Activated T-helper 1 cell treated with anti-CD3 and anti-CD28 coated beads, Interleukin-12 subunit alpha, Interleukin-12 subunit beta, Interleukin-2, Interleukin-4 antibody, amounts not matched to agents 30 ng/mL and 10 ng/mL and 1 ng/mL, durations not matched to agents 14 hours and 24 hours and 36 hours (primary cell): ENCODE results near the gene KCNMB2. TPM values are rescaled to one million over a fixed set of nuclear protein-coding genes. Genes with fewer than 3 reads are reported as not detected.

Source experiments
- DNase-seq: peaks from one replicate; pipeline ENCODE4 v3.0.0; 2021; ENCODE audit warnings: low spot score
- H3K27ac Mint-ChIP-seq: one replicate; pipeline ENCODE4 v1.8.0; 2021; ENCODE audit warnings: mild to moderate bottlenecking, mixed read lengths
- H3K27me3 Mint-ChIP-seq: one replicate; pipeline ENCODE4 v1.8.0; 2022; ENCODE audit warnings: mild to moderate bottlenecking, moderate library complexity, mixed read lengths; ENCODE audit not compliant: insufficient read depth
- H3K36me3 Mint-ChIP-seq: one replicate; pipeline ENCODE4 v1.8.0; 2021; ENCODE audit warnings: low read depth, mixed read lengths
- H3K4me1 Mint-ChIP-seq: one replicate; pipeline ENCODE4 v1.8.0; 2021; ENCODE audit warnings: low read depth, mixed read lengths
- H3K4me3 Mint-ChIP-seq: one replicate; pipeline ENCODE4 v1.8.0; 2021; ENCODE audit warnings: mild to moderate bottlenecking, moderate library complexity, mixed read lengths
- H3K9me3 Mint-ChIP-seq: one replicate; pipeline ENCODE4 v1.8.0; 2021; ENCODE audit warnings: mixed read lengths
- intact Hi-C: fragments of 100-400 bp; cut with micrococcal nuclease; formaldehyde crosslinking; loops from one replicate; pipeline ENCODE4 v1.15.1; 2024
- total RNA-seq: library from RNA; stranded (reverse); gene quantifications from 2 replicates; pipeline ENCODE4 v1.2.3, GENCODE V29; 2022

Gene KCNMB2
- total RNA-seq, 1 donor from 2014 or later: not detected

DNA sequence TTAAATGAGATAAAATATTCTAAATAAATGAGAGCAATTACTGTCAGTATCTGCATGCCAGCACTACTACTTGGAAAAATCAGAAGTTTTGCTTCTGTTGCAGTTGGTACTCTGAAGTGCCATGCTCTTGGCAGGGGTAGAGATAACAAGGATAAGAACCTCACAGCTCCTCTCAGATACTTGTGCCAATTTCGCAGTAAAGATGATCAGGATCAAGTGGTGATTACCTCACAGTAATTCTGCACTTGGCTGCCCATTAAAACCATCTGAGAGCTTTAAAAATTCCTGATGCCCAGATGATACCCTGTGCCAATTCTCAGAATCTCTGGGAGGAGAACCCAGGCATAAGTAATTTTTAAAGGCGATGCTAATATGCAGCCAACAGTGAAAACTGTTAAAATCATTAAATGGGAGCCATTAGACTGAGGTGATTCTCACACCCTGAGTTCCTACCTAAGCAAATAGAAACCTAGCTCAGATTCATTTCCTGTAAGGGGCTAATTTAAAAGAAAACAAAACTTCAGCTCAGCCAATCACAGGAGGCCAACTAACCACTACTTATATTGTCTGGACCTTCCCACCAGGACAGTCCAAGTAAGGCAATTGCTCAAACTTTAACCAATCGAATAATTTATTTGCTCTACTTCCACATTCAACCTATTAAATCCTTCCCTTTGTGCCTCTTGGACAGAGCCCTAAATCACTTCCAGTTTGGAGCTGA lies 171.2 kb downstream of the KCNMB2 start:
- Mint-ChIP-seq H3K9me3 (no peaks in the 10 kb centered on the region), H3K27ac (no peak overlapping the region), H3K27me3 (no peaks in the 10 kb centered on the region), H3K4me1 (no peaks in the 10 kb centered on the region), H3K4me3 (no peak overlapping the region), H3K36me3 (no peaks in the 10 kb centered on the region)
- intact Hi-C loops: no loop called here
- DNase-seq: no peak

DNA sequence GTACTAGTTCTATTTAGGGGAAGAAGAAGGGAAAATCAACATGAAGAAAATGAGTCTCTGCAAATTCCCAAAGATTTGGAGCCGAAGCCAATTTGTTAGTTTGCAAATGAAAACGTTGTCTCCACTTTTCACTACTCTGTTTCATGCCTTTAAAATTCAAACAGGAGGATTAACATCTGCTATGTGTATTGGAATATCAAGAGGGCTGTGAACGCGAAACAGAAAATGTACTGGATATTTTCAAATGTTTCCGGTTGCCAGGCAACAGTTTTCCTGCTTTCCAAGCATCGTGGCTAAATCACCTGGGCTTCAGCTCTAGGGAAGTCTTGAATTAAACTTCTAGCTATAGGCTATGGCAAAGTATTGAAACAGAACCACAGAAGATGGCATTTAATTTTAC lies 172.8 kb downstream of the KCNMB2 start:
- intact Hi-C loops: no loop called here
- no peak overlapping the region for H3K27ac Mint-ChIP-seq
- H3K4me3 Mint-ChIP-seq: no peak overlapping the region
- H3K27me3 Mint-ChIP-seq: no peaks in the 10 kb centered on the region
- H3K36me3 Mint-ChIP-seq: no peaks in the 10 kb centered on the region
- H3K9me3 Mint-ChIP-seq: no peaks in the 10 kb centered on the region
- DNase-seq: no peak
- H3K4me1 Mint-ChIP-seq: no peaks in the 10 kb centered on the region

DNA sequence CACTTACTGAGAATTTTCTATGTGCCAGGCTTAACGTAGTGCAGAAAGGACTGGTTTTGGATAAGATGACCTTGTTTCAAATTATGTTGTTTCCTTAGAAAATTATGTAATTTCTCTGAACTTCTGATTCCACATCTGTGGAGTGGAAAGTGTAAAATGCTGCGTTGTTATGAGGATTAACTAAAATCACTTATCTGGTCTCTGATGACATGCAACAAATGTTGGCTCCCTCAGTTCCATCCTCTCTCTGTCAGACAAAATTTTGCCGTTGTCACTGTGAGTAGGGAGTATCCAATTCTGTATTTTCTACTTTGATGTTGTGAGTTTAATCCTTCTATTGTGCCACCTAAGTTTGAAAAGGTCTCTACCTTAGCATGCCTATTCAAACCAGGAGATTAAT lies 175.5 kb downstream of the KCNMB2 start:
- no peaks in the 10 kb centered on the region for H3K36me3 Mint-ChIP-seq
- no peak overlapping the region for H3K4me3 Mint-ChIP-seq
- H3K4me1 Mint-ChIP-seq: no peaks in the 10 kb centered on the region
- H3K27me3 Mint-ChIP-seq: no peaks in the 10 kb centered on the region
- no peaks in the 10 kb centered on the region for H3K9me3 Mint-ChIP-seq
- no peak for DNase-seq
- no peak overlapping the region for H3K27ac Mint-ChIP-seq
- intact Hi-C loops: no loop called here

DNA sequence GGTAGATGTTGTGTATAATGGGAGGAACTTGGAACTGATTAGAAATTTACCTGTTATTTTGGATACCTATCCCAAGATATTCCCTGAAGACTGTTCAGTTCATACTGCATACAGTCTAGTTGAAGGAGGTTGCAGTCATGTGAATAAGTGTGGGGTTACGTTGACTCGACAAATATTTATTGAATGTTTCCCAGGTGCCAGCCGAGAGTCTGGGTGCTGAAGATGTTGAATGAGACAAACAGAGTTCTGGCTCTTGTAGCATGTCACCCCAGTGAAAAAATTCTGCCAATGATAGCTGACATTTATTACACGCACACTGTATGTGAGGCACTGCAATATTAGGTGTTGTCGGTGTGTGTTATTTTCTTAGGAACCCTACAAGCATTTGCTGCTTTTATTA lies 176.0 kb downstream of the KCNMB2 start:
- Mint-ChIP-seq H3K4me3 (no peak overlapping the region), H3K9me3 (no peaks in the 10 kb centered on the region), H3K4me1 (no peaks in the 10 kb centered on the region), H3K27me3 (no peaks in the 10 kb centered on the region), H3K36me3 (no peaks in the 10 kb centered on the region), H3K27ac (no peak overlapping the region)
- intact Hi-C loops: no loop called here
- no peak for DNase-seq

DNA sequence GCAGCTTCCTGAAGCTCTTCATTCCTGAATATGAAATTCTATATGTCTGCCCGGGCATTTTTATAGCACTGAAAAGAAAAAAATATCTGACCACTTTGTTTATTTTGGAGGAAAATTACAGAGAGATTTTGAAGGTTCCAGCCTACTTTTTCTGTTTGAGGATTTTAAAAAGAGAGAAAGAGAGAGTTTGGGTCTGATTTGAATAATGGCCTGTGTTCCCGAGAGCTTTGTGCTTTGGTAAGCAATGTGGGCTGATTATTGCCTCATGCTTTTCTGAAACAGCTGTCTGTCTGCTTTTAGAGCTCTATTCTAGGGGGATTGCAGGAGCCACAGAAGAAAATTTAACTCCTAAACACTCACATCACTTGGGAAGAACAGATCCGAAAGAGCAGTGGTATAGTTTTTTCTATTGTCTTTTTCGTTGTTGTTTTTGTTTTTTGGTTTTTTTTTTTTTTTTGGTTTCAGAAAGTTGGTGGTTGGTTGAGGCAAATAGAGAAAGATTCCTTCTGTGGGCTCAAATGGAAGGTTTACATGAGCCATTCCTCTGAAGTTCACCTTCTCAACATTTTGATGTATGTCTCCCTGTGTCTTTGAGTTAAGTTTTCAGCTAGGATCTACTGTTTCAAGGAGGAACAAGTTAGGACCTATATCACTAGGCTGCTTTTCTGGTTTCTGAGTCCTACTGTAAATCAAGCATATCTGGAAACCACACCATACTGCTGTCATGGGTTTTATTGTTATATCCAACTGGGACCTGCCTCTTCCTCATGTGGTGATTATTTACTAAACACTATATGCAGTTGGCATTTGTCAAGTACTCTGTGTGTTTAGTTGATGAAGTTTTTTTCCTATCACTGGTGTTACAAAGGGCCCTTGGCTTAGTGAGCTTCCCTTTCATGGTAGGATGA lies 178.9 kb downstream of the KCNMB2 start:
- Mint-ChIP-seq H3K9me3 (no peaks in the 10 kb centered on the region), H3K27ac (no peak overlapping the region), H3K27me3 (no peaks in the 10 kb centered on the region), H3K4me3 (no peak overlapping the region), H3K36me3 (no peaks in the 10 kb centered on the region), H3K4me1 (no peaks in the 10 kb centered on the region)
- DNase-seq: no peak
- intact Hi-C loops: no loop called here

DNA sequence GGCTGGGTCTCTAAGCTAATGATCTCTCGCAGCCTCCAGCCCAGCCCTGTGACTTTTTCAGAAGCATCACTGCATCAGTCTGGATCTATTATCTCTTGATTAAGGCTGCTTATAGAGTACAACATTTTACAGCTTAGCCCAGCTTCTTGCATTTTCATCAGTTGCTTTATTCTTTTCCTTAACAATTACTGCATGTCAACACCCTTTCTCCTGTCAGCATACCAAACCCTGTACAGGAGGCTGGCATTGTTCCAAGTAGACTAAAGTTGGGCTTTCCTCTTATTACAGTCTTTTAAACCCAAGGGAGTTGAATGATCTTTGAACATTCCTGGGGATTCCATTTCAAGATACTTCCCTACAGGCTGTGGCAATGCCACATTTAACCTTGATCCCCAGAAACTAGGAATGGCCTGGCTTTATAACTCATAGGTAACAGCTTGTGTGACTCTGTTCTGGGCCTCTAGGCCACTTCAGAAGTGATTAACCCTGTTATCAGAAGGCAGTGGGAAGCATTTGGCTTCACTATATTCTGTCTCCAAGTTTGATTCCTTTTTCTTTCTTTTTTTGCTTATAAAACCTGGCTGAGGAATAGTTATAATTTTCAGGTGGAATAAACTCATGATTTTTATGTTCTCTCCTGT lies 182.9 kb downstream of the KCNMB2 start:
- intact Hi-C loops: no loop called here
- H3K36me3 Mint-ChIP-seq: no peaks in the 10 kb centered on the region
- no peaks in the 10 kb centered on the region for H3K9me3 Mint-ChIP-seq
- DNase-seq: no peak
- no peaks in the 10 kb centered on the region for H3K27me3 Mint-ChIP-seq
- H3K27ac Mint-ChIP-seq: no peak overlapping the region
- H3K4me1 Mint-ChIP-seq: no peaks in the 10 kb centered on the region
- H3K4me3 Mint-ChIP-seq: no peak overlapping the region

DNA sequence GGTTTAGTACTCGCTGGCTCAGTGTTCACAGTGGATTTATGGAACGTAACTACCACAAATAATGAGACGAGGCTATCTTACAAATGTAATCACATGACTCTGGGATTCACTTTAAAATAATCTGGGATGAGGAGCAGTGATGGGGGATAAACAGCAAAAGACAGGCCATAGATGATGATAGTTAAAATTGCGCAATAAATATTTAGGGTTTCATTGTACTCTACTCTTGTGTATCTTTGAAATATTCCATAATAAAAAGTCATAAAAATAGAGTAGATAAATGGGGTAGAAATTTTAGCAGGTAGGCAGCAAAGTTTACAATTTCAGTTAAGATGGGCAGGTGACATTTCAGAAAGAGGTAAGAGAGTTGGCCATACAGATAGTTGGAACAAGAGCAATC lies 196.6 kb downstream of the KCNMB2 start:
- no peak for DNase-seq
- H3K36me3 Mint-ChIP-seq: no peaks in the 10 kb centered on the region
- no peaks in the 10 kb centered on the region for H3K9me3 Mint-ChIP-seq
- no peak overlapping the region for H3K4me3 Mint-ChIP-seq
- H3K27ac Mint-ChIP-seq: no peak overlapping the region
- no peaks in the 10 kb centered on the region for H3K4me1 Mint-ChIP-seq
- H3K27me3 Mint-ChIP-seq: no peaks in the 10 kb centered on the region
- intact Hi-C loops: no loop called here

DNA sequence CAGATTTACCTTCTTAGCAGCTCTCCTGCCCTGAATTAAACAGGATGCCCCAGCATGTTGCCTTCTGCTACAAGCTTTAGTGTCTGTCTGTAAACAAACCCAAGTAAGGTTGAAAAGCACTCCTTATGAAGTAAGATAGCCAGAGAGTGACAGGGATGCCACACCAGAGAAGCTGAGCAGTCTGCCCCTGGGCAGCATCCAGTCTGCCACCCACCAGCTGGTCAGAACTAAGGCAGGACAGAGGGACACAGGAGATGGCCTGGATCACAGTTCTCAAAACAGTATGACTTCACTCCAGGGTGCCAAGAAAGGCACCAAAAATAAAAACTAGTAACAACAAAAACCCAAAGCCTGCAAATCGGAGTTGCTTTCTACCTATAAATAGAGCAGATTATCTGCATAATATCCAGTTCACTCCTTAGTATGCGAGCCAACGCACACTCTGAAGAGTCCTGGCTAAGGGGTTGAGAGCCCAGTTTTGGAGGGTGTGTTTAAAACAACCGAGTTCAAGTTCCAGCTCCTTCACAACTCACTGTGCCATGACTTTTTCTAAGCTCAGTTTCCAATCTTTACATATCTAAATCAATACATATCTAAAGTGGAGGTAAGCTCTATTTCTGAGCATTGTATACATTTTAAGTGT lies 198.9 kb downstream of the KCNMB2 start:
- Mint-ChIP-seq H3K36me3 (no peaks in the 10 kb centered on the region), H3K27me3 (no peaks in the 10 kb centered on the region), H3K4me1 (no peaks in the 10 kb centered on the region), H3K4me3 (no peak overlapping the region), H3K9me3 (no peaks in the 10 kb centered on the region), H3K27ac (no peak overlapping the region)
- no peak for DNase-seq
- intact Hi-C loops: no loop called here

DNA sequence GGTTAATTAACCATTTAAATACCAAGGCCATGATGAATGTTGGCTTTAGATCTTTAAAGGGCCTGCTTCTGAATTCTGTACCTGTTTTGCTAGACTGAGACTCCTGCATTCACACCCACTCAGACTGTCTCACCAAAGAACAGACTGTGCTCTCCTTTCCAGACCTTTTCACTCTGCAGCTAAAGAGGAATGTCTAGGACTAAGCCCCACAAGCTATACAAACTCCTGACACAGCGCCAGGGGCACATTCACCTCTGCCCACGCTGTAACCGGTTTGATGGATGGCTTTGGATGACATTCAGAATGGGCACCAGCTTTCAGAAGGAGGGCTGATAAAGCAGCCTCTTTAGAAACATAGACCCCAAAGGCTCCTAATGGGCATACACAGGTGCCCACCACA lies 200.1 kb downstream of the KCNMB2 start:
- H3K27ac Mint-ChIP-seq: no peak overlapping the region
- H3K36me3 Mint-ChIP-seq: no peaks in the 10 kb centered on the region
- no peak for DNase-seq
- intact Hi-C loops: no loop called here
- H3K4me1 Mint-ChIP-seq: no peaks in the 10 kb centered on the region
- H3K4me3 Mint-ChIP-seq: no peak overlapping the region
- no peaks in the 10 kb centered on the region for H3K27me3 Mint-ChIP-seq
- H3K9me3 Mint-ChIP-seq: no peaks in the 10 kb centered on the region

DNA sequence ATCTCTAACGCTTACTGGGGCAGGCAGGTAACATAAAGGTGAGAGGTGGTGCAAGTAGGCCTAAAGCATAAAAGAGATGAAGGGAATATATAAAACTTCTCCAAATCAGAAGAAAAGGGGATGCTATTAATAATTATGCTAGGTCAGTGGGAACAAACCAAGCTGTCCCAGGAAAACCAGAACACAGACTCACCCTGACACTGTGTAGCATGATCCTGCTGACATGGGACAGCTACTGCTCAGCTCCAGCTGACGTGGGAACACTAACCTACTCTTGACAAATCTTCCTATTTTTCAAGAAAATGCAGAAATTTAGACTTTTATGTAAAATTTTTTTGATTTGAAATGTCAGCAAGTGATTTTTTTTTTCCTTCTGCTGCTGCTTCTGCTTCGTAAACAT lies 203.5 kb downstream of the KCNMB2 start:
- no peaks in the 10 kb centered on the region for H3K27me3 Mint-ChIP-seq
- H3K9me3 Mint-ChIP-seq: no peaks in the 10 kb centered on the region
- H3K4me3 Mint-ChIP-seq: no peak overlapping the region
- no peak overlapping the region for H3K27ac Mint-ChIP-seq
- intact Hi-C loops: no loop called here
- H3K4me1 Mint-ChIP-seq: no peaks in the 10 kb centered on the region
- no peak for DNase-seq
- no peaks in the 10 kb centered on the region for H3K36me3 Mint-ChIP-seq

DNA sequence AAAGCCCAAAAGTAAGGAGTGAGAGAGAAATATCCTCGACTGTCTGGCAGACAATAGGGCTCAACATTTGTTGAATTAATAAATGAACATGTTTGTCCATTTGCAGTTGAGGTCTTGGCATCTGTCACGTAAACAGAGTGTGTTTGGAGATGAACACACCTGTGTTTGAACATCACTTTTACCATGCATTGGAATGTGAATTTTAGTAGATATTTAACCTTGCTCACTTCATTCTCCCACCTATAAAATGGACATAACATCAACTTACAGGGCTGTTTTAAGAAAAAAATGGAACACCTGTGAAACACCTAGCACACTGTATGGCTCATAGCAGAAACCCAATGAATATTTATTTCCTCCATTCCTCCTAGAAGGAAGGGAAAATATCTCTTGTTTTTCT lies 204.8 kb downstream of the KCNMB2 start:
- no peaks in the 10 kb centered on the region for H3K27me3 Mint-ChIP-seq
- no peaks in the 10 kb centered on the region for H3K36me3 Mint-ChIP-seq
- intact Hi-C loops: no loop called here
- H3K9me3 Mint-ChIP-seq: no peaks in the 10 kb centered on the region
- H3K4me3 Mint-ChIP-seq: no peak overlapping the region
- no peak overlapping the region for H3K27ac Mint-ChIP-seq
- H3K4me1 Mint-ChIP-seq: no peaks in the 10 kb centered on the region
- DNase-seq: no peak

DNA sequence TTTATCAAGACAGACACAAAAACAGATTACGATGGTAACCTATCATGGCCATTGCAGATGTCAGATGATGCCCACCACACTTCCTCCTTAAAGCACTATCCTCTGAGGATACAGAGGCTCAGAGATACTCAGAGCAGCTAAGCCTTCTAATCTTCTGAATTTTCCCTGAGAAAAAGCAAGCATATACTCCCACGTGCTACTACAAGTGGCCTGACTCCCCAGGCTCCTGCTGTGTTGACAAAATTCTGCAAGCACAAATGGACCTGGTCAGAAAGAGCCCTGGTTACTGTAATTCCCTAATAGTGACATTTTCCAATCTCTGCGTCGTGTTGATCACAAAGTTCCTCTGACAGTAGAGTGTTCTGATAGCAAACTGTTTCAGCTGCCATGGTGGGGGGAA lies 207.1 kb downstream of the KCNMB2 start:
- no peaks in the 10 kb centered on the region for H3K4me1 Mint-ChIP-seq
- intact Hi-C loops: no loop called here
- DNase-seq: no peak
- no peaks in the 10 kb centered on the region for H3K36me3 Mint-ChIP-seq
- no peak overlapping the region for H3K27ac Mint-ChIP-seq
- H3K27me3 Mint-ChIP-seq: no peaks in the 10 kb centered on the region
- H3K9me3 Mint-ChIP-seq: peaks cover 3% of the 10 kb centered on the region
- H3K4me3 Mint-ChIP-seq: no peak overlapping the region
